HG03135 (cell line): ENCODE measurements around the gene FBXO31.
"Not testable (repeated sequence)": the region's sequence is repeated elsewhere in the genome, so short reads cannot be mapped to it uniquely, and the experiment has no call there.

Experiments used
- ATAC-seq: cut with Tn5 transposase; IDR thresholded peaks from one replicate; pipeline ENCODE4 v1.9.1; 2021; ENCODE audit warnings: mild to moderate bottlenecking, moderate library complexity; ENCODE audit not compliant: unreplicated experiment

The FBXO31 gene

DNA sequence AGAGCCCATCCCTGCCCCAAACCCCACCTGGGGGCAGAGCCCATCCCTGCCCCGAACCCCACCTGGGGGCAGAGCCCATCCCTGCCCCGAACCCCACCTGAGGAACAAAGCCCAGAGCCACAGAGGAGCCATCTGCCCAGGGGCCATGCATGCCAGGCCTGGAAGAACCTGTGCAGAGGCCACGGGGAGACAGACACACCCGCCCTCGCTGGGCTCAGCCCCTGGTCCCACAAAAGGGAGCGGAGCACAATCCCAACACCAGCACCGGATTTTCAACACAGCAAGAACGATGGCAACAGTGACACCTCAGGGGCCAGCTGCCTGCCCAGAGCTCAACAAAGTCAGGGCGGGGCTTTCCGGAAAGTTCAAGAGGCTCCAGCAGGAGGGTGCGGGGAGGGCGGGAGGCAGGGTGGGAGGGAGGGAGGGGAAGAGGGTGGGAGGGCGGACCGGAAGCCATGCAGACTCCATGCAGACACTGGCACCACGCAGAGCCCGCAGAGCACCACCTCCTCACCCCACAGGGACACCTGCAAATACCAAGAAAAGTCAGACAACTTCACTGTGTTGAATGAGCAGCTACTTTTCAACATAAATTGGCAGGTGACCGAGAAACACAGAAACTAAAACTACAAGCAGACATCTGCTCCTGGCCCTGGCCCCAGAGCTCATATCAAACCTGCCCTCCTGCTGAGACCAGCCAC is 38.5 kb downstream of the FBXO31 start:
- ATAC-seq = no peak

DNA sequence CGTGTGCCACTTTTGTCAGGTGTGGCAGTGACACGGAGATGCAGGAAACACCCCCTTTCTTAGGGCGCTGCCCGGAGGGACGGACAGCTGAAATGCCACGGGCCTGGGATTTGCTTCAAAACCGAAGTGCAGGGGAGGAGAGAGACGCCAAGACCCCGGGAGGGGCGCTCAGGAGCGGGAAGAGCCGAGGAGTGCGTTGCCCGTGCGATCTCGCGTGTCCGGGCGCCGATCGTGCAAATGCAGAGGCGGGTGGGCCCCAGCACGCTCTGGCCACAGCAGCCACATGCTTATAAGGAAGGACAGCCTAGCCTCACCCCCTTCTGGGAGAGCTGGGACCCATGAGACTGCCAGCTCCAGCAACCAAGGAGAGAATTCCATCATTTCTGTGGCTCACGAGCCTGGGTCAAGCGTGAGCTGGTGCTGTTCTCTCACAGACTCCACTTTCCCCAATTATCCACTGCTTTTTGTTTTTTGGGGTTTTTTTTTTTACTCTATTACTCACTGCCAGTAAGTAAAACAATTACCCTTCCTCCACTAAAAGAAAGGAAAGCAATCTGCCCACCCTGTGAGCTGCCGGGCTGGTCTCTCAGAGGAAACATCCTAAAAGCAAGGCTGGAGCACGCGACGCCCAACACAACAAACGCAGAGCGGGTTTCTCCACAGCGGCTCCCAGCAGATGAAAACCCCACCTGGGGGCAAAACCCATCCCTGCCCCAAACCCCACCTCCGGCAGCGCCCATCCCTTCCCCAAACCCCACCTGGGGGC is 39.2 kb downstream of the FBXO31 start:
- ATAC-seq = no peak

DNA sequence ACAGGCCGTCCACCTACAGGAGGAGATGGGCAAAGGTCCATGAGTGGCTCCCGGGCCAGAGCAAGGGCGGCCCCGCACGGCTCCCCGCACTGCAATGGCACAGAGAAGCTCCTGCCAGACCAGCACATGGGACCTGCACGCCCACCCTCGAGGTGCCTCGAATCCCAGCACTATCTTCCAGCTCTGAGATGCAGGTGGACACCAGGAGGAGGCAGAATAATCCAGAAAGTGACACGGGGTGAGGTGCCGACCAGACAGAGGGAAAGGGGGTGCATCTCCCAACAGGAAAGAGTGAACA is 39.9 kb downstream of the FBXO31 start:
- ATAC-seq = no peak

DNA sequence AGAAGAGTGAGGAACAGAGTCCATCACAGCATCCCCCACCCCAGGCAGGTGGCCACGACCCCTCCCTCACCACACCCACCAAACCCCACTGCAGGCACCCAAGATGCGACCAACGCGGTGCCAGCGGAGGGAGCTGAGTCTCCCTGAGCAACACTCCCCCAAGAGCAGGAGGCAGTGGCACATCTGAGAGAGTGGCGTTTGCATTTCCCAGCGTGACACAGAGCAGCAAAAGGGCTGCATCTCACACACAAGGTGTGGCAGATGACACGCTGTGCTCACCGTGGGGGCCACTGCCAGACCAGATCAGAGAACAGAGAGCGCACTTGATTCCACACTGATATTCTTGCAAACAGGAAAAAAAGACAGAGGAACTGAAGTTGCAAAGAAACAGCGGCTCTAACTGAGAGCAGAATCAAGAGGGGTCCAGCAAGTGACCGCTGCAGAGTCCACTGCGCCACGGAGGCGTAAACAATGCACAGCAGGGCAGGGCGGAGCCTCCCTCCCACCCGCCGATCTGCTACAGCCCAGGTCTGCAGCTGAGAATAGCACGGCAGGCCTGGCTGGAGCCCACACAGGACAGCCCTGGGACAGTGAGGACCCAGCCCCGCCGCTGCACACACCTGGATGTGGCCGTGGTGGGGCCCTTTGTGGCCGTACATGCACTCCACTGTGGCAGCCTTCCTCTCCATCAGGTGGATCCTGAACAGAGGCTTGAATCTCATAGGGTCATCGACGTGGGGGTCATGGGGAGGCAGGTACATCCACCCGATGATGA is 40.4 kb downstream of the FBXO31 start:
- no peak for ATAC-seq

DNA sequence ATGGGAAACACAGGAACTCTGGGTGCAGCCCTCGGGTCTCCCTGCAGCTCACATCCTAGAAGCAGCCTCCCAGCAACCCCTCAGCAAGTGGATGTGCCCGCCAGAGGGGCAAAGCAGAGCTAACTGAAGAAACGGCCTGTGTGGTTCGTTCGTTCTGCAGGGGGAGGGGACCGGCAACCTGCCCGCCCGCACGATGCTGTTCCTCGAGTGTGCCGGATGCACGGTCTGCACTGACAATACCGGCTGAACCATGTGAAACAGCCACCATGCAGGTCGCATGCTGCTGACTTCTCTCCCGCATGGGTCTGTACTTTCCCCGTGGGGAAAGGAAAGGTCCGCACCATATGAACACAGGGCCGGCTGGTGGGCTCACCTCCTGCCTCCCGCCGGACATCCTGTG is 41.1 kb downstream of the FBXO31 start:
- no peak for ATAC-seq

DNA sequence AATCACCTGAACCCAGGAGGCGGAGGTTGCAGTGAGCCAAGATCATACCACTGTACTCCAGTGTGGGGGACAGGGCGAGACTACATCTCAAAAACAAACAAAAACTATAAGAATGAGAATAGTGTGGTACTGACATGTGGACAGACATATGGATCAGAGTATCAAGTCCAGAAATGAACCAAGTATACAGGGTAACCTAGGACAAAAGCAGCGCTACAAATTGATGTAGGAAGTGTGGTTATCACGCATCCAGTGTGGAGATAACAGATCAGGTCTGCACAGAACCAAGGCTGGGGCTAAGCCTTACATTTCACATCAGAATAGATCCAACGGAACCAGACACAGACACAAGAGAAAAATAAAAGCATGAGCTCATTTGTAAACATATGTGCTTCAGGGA is 43.4 kb downstream of the FBXO31 start:
- ATAC-seq = no peak

DNA sequence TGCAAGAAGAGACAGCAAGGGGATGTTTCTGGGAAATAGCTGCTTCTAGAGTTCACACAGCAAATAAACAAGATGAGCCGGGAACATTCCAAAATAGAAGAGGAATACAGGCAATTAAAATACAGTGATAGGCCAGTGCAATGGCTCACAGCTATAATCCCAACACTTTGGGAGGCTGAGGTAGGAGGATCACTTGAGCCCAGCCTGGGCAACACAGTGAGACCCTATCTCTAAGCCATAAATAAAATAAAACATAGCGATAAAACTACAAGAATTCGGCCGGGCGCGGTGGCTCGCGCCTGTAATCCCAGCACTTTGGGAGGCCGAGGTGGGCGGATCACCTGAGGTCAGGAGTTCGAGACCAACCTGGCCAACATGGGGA is 43.9 kb downstream of the FBXO31 start:
- not testable (repeated sequence) for ATAC-seq

DNA sequence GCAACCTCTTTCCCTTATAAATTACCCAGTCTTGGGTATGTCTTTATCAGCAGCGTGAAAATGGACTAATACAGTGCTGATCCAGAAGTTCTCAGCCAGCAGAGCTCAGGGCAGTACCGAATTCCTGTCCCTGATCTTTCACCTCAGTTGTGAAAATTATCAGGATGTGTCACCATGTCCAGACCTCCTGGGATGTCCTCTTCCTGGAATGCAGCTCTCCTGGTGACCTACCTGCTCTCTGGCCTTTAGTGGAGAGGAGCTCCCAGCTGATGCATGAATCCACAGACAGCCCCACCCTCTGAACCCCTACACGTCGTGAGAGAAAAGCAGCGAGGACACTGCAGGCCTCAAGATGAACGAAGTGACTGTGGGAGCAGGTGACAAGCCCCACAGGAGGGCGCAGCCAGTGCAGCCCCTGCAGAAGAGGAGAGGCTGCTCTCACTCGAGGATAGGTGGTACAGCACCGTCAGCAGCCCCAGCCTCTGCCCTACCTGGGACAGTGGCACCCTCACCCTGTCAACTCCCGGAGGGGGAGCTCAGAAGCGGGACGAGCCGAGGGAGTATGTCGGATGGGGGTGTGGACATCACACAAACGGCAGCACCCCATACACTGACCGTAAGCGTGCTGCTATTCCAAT is 44.4 kb downstream of the FBXO31 start:
- ATAC-seq = no peak

DNA sequence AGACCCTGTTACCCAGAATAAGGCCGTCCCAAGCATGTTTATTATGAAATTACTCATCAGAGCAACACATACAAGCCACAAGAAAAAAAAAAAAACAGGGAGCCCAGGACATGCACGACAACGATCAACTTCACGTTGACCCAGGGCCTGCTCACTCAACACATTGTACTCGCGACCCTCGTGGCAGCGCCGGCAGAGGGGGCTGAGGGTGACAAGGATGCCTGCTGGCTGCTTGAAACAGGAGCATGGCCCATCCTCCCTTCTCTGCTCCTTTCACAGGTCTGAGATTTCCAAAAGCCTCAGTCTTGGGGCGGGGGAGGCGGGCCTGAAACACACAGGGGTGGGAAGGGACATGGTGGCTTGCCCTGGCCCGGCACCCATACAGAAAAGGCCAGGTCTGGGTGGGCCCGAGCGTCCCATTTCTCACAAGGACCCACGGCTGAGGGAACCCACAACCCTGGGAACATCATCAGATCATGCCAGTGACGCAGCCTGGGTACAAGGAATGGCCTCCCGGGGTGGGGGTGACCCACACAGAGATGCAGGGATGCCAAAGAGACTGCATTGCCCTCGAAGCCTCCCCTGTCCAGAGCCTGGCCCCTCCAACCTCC is 45.3 kb downstream of the FBXO31 start:
- no peak for ATAC-seq

DNA sequence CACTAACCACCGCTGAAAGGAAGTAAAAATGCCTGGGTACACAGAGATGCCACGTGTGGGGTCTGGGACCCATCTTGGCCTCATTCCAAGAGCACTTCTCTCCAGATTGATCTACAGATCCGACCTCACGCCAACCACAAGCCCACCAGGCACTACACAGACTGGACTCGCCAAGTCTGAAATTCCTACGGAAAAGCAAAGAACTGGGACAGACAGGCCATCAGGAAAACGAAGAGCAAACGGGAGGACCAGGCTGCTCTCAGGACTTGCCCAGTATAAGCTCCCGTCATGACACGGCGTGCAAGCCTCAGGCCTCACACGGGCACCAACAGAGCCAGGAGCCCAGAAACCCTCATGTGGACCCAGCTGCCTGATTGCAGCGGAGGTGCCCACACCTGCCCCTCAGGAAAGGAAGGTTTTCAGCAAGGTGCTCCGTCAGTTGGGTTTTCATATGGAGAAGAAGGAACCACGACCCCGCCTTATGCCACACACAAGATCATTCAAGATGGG is 46.3 kb downstream of the FBXO31 start:
- ATAC-seq = no peak

DNA sequence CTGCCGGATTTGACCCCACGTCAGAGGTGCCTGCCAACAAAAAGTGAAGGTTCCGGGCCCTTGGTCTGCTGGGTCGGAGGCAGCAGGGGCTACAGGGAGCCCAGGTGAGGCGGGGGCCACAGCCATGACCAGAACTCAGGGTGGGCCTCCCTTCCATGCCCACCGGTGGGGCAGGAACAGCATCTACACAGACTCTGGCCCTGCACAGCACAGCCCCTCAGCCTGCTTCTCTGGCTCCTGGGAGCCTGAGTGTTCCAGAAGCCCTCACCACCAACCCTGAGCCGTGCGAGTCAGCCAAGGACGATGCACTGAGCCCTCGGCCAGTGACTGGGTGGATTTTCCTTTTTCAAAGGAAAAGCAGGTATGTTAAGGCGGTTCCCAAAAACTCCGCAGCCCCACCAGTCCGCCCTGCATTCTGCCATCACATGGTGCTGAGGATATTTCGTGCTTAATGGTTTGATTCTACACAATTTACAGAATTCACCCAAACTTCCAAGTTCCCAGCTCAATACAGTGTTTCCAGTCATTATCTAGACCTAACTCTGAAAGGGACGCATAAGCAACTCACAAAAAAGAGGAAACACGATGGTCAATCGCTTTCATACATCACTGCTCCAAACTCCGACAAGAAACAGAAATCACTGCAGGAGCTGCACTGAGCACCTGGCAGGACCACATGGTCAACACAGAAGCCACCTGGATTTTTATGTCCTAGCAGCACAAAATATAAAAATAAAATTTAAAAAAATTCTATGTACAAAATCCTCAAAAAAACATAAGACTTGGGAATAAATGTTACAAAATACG is 46.9 kb downstream of the FBXO31 start:
- no peak for ATAC-seq

DNA sequence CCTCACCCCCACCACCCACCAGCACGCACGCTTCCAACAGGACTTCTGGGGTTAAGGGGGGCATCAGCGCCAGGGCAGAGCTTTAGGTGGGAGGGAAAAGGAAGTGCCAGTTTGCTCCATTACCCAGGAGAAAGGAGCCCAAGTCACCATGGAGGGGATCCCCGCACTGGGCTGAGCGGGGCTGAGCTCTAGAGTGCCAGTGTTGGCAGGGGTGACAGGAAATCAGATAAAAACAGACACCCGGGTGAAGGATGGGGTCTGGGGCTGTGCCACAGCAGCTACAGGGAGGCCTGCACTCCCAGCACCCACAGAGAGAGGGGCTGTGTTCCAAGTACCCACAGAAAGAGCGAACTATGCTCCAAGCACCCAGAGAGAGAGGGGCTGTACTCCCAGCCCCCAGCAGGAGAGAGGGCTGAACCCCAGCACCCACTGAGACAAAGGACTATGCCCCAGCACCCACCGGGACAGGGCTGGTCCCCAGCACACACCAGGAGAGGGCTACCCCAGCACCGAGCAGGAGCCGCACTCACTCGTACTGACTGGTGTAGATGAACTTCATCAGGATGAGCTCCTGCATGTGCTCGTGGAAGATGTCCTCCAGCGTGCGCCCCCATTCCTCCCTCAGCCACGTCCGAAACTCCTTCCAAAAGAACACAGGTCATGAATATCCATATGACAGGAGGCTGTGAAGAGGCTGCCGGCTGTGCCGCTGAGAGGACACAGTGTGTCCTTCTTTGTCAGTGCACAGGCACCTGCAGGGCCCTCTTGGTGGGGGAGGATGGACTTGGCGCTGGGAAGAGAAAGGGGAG is 47.7 kb downstream of the FBXO31 start:
- no peak for ATAC-seq

DNA sequence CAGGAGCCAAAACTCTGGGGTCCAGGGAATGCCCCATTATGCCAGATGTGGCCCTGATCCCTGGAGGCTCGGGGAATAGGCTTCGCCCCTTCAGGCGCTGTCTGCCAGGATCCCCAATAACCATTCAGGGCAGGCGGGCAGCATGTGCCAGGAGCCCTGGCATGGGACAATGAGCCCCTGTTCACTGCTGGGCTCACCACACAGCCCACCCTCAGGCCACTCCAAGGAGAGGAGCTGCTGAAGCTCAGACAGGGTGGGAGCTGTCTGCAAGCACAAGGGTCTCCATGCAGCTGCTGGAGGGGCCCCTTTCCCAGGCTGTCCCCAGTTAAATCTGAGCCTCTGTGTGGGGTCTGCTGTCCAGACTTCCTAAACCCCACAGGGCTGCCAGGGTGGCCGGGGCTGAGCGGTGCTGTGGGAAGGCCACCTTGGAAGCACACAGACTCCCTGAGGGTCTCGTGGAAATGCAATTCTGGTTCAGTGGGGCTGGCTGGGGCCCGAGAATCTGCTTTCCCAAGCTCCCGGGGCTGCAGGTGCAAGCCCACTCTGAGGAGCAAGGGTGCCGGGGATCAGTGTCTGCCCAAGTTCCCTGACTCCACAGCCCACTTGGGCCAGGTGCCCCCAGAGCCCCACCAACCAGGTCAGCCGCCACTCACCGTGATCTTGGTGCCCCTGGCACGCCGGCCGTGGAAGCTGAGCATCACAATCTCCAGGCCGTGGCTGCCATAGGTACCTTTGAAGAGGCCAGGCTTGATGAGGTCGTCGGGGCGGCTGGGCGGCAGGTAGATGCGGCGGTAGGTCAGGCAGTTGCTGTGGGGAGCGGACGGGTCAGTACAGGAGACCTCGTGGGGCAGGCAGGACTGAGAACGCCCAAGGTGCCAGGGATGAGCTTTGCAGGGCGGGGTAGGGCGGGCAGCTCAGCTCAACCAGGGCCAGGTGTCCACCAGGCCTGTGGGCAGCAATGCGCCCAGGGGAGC is 48.6 kb downstream of the FBXO31 start:
- ATAC-seq = no peak

DNA sequence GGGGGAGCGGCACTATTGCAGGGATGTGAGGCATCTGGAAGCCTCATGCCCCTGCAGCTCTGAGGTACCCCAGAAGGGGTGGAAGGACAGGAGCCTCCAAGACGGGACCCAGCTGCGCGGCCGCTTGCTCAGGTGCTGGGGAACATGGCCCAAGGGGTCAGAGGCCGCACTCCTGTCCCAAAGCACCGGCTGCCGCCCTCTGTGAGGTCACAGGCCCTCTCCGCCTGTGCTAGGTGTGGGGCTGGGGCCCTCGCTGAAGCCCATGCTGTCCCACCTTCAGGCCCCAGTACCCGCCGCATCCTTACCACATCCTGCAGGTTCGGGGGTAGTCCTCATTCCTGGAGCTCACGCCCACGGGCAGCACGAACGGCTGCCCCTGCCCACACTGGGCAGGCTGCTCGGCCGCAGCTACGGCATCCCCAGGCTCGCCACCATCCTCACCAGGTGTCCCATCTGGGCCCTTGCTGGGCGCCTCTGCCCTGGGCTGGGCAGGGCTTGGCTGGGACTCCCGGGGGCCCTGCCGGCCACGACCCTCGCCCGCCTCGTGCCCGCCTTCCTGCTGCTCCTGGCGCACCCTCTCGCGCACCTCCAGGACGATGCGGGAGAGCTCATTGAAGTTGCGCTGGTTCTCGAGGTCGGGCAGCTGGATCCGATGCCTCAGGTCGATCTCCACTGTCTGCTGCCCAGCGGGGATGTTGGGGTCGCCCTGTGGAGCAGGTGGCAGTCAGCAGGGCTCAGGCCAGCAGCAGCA is 49.8 kb downstream of the FBXO31 start:
- ATAC-seq = no peak

DNA sequence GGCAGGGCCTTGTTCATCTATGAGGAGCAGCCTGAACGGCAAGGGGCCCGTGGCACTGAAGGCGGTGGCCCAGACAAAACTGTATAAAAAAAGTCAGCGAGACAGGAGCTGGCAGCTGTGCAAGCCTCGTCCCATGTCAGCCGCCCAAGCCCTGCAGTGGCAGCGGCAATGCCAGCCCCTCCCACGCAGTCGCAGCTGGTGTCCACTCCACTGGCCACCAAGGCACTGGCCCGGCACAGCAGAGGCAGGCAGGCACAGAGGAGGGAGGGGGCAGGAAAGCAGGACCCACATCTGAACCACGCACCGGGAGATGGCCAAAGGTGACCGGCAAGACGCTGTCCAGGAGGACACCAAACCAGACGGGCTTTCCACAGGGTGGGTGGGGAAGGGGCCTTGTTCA is 50.5 kb downstream of the FBXO31 start:
- no peak for ATAC-seq

DNA sequence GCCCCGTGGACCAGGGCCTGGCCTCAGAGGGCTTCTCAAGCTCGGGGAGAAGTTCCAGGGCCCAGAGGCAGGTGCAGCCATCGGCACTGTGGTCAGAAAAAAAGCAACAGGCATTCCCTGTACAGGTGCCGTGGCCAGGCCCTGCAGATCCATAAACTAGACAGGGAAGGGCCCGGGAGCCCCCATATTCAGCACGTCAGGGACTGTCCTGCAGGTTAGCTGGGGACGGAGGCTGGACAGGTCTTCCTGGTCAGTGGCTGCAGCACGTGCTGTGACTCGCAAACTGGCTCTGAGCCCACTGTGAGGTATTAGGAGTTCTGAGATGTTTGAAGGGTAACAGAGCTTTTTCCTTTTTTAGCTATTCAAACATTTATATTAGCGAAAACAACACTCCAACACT is 51.4 kb downstream of the FBXO31 start:
- no peak for ATAC-seq

DNA sequence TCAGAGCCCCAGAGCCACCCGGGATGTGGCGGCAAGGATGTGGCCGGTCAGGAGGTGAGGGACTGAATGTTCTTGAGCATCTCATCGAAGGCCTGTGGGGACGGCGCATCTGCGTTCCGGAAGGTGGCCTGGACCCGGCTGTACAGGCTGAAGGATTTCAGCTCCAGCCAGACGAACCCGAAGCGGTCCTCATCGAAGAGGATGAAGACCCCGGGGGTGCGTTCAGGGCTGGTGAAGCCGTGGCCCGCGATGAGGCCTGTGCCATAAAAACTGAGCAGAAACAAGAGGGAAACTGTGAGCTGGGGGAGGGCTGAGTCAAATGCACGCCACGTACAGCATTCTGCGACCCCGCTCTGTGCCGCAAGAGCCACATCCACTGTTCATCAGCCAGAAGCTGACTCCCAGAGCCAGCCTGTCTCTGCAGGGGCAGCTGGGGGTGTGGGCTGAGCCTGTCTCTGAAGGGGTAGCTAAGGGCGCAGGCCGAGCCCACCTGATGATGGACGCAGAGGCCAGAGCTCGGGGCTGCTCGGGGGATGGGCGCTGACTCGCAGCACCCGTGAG is 52.3 kb downstream of the FBXO31 start:
- ATAC-seq = no peak
